Caco-2 (cell line): ENCODE data around the gene HTR1A. TPM values are rescaled to one million over a fixed set of nuclear protein-coding genes. Genes with fewer than 3 reads are reported as not detected.

Source experiments
- BruUV-seq: library from RNA; stranded (reverse); fragments of 400-500 nt; replicated peaks from 2 replicates; lab custom pipeline; 2021; lab: Mats Ljungman, UMichigan
- CTCF ChIA-PET: fragments of 300-600 bp; sonication (Branson Sonifier 250); formaldehyde crosslinking; loops from one replicate; lab custom pipeline; 2022; ENCODE audit warnings: antibody characterized with exemption; lab: Charles Lee
- POLR2A ChIA-PET: fragments of 300-600 bp; sonication (Branson Sonifier 250); formaldehyde crosslinking; loops from one replicate; lab custom pipeline; 2022; ENCODE audit warnings: antibody characterized with exemption; lab: Charles Lee
- DNase-seq, 2 experiments: peaks; one replicate each; pipeline versions ENCODE4 v3.0.0 to v3.0.0-alpha.2; 2020 to 2022
- H3K27me3 ChIP-seq: replicated peaks from 2 replicates; pipeline ENCODE4 v1.6.0; 2011; ENCODE audit warnings: low read length; ENCODE audit not compliant: control insufficient read depth, insufficient read depth
- H3K36me3 ChIP-seq: 2 replicates; pipeline ENCODE4 v1.5.1; 2011; ENCODE audit warnings: low read length; ENCODE audit not compliant: control insufficient read depth, insufficient read depth
- H3K4me1 ChIP-seq: fragments of 250-450 bp; sonication (Bioruptor Pico); 2 replicates; pipeline ENCODE4 v1.5.1; 2020; ENCODE audit warnings: mild to moderate bottlenecking
- H3K4me3 ChIP-seq: 2 replicates; pipeline ENCODE4 v1.5.1; 2011; ENCODE audit warnings: low read depth, mild to moderate bottlenecking, control low read depth, low read length
- H3K9me3 ChIP-seq: fragments of 250-450 bp; sonication (Bioruptor Pico); 2 replicates; pipeline ENCODE4 v1.5.1; 2020; ENCODE audit warnings: mild to moderate bottlenecking, moderate library complexity
- H3K27ac Mint-ChIP-seq: one replicate; pipeline ENCODE4 v1.8.0; 2022; ENCODE audit warnings: mixed read lengths; ENCODE audit not compliant: unreplicated experiment
- H3K27me3 Mint-ChIP-seq: one replicate; pipeline ENCODE4 v1.8.0; 2022; ENCODE audit warnings: mixed read lengths; ENCODE audit not compliant: insufficient read depth, unreplicated experiment
- H3K36me3 Mint-ChIP-seq: one replicate; pipeline ENCODE4 v1.8.0; 2022; ENCODE audit warnings: mild to moderate bottlenecking, mixed read lengths; ENCODE audit not compliant: insufficient read depth, unreplicated experiment
- H3K4me1 Mint-ChIP-seq: one replicate; pipeline ENCODE4 v1.8.0; 2022; ENCODE audit warnings: low read depth, mixed read lengths; ENCODE audit not compliant: unreplicated experiment
- H3K4me3 Mint-ChIP-seq: one replicate; pipeline ENCODE4 v1.8.0; 2022; ENCODE audit warnings: mild to moderate bottlenecking, moderate library complexity, mixed read lengths; ENCODE audit not compliant: unreplicated experiment
- H3K9me3 Mint-ChIP-seq: one replicate; pipeline ENCODE4 v1.8.0; 2022; ENCODE audit warnings: mixed read lengths; ENCODE audit not compliant: unreplicated experiment
- CTCF ChIP-seq, 2 experiments: fragments of 200-600 bp in 1 of 2; IDR thresholded peaks; 1 replicate in 1 of 2; 2 replicates in 1 of 2; pipeline versions ENCODE4 v1.5.1 to v1.8.0; 2011 to 2022; ENCODE audit warnings: antibody characterized with exemption in 1 of 2, control low read depth in 1 of 2, inconsistent platforms in 1 of 2, low read depth in 1 of 2, low read length in 1 of 2, mild to moderate bottlenecking in 1 of 2, moderate library complexity in 1 of 2; ENCODE audit not compliant: insufficient read depth in 1 of 2, severe bottlenecking in 1 of 2, unreplicated experiment in 1 of 2
- intact Hi-C: fragments of 100-400 bp; cut with micrococcal nuclease; formaldehyde crosslinking; loops from one replicate; pipeline ENCODE4 v1.10.0; 2022; ENCODE audit not compliant: unreplicated experiment
- total RNA-seq: library from RNA; stranded (reverse); gene quantifications from 2 replicates; pipeline ENCODE4 v1.2.3, GENCODE V29; 2022

Gene HTR1A
- total RNA-seq, 1 experiment from 2014 or later: not detected

DNA sequence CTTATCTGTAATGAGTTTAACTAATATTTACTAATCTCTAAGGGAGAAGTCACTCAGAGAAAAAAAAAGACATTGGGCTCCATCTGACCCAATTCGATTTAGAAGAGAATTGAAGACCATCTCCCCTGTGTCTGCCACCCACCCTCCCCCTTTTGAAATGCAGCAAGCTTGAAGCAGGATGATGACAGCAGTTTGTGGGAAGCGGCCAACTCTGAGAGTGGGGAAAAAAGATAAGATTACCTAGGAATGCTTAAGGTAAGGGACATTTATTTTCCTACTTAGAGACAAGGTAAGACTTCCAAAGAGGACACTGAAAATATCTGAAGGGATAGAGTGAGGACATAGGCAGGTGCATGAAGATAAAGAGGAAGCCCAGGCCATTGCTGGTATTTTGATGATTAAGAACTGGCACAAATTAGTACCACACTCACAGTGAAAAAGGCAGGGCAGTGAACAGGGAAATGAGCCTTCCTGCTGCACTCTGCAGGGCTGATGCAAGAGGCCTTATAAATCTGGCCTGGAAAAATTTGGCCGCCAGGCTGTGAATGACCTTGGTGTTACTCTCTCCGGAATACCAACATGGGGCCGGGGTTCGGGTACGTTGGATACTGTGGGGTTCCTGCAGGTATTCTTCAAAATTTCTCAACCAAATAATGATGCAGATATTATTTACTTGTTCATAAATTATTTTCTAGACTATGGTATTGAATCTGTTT, 42.3 kb downstream of the HTR1A start:
- CTCF ChIA-PET: no interaction called here
- Mint-ChIP-seq H3K36me3 (no peaks in the 10 kb centered on the region), H3K4me1 (no peaks in the 10 kb centered on the region), H3K9me3 (no peaks in the 10 kb centered on the region), H3K27ac (no peak overlapping the region), H3K4me3 (no peak overlapping the region), H3K27me3 (no peaks in the 10 kb centered on the region)
- intact Hi-C loops: no loop called here
- no peak for TF ChIP-seq CTCF (IDR thresholded peaks at IDR 0.05; ENCODE audit: insufficient read depth in 1 of 2, low read depth in 1 of 2, low read length in 1 of 2, severe bottlenecking in 1 of 2, unreplicated experiment in 1 of 2)
- H3K36me3 ChIP-seq: no peaks in the 10 kb centered on the region
- no peaks in the 10 kb centered on the region for H3K27me3 ChIP-seq
- H3K4me3 ChIP-seq: no peak overlapping the region
- no peaks in the 10 kb centered on the region for H3K4me1 ChIP-seq
- H3K9me3 ChIP-seq: no peaks in the 10 kb centered on the region
- DNase-seq: no peak
- BruUV-seq: no TSS peak
- POLR2A ChIA-PET: no interaction called here

GRCh38 chr5:63916786-63917185, 45.5 kb downstream of the HTR1A start:
- intact Hi-C loops: no loop called here
- DNase-seq: no peak
- Histone ChIP-seq H3K36me3 (no peaks in the 10 kb centered on the region), H3K27me3 (no peaks in the 10 kb centered on the region), H3K4me3 (no peak overlapping the region), H3K4me1 (peaks cover 5% of the 10 kb centered on the region; the same call in 1 of the 2 replicates), H3K9me3 (no peaks in the 10 kb centered on the region)
- Mint-ChIP-seq H3K36me3 (no peaks in the 10 kb centered on the region), H3K4me1 (no peaks in the 10 kb centered on the region), H3K4me3 (no peak overlapping the region), H3K9me3 (no peaks in the 10 kb centered on the region), H3K27ac (no peak overlapping the region), H3K27me3 (no peaks in the 10 kb centered on the region)
- CTCF ChIA-PET: no interaction called here
- TF ChIP-seq CTCF (IDR thresholded peaks at IDR 0.05; ENCODE audit: insufficient read depth in 1 of 2, low read depth in 1 of 2, low read length in 1 of 2, severe bottlenecking in 1 of 2, unreplicated experiment in 1 of 2): no peak
- POLR2A ChIA-PET: no interaction called here
- no TSS peak for BruUV-seq

- Mint-ChIP-seq H3K27me3 (no peaks in the 10 kb centered on the region), H3K9me3 (no peaks in the 10 kb centered on the region), H3K4me1 (no peaks in the 10 kb centered on the region), H3K36me3 (no peaks in the 10 kb centered on the region), H3K4me3 (no peak overlapping the region), H3K27ac (no peak overlapping the region)
- no peaks in the 10 kb centered on the region for H3K9me3 ChIP-seq
- no peaks in the 10 kb centered on the region for H3K27me3 ChIP-seq
- TF ChIP-seq CTCF (IDR thresholded peaks at IDR 0.05; ENCODE audit: insufficient read depth in 1 of 2, low read depth in 1 of 2, low read length in 1 of 2, severe bottlenecking in 1 of 2, unreplicated experiment in 1 of 2): no peak
- no peaks in the 10 kb centered on the region for H3K36me3 ChIP-seq
- DNase-seq: no peak
- H3K4me3 ChIP-seq: no peak overlapping the region
- BruUV-seq: no TSS peak
- intact Hi-C loops: no loop called here
- CTCF ChIA-PET: no interaction called here
- POLR2A ChIA-PET: no interaction called here
- peaks cover 7% of the 10 kb centered on the region; the same call in 1 of the 2 replicates for H3K4me1 ChIP-seq
Observed at GRCh38 chr5:63911871-63912270, 50.4 kb downstream of the HTR1A start.

Other genes starting within 250 kb of the HTR1A start
- gene RNF180, start 203.4 kb upstream of the HTR1A start, total RNA-seq: 0.23 and 0.61 TPM in 2 replicates